Activated naive CD4-positive, alpha-beta T cell treated with Interleukin-2 at 50 U/mL for 16 hours (primary cell): ENCODE measurements around the gene FGD1.
"Not testable (repeated sequence)": the region's sequence is repeated elsewhere in the genome, so short reads cannot be mapped to it uniquely, and the experiment has no call there.

Experiments used
- DNase-seq: peaks from one replicate; pipeline ENCODE4 v3.0.0-alpha.2; 2020

Gene FGD1

DNA sequence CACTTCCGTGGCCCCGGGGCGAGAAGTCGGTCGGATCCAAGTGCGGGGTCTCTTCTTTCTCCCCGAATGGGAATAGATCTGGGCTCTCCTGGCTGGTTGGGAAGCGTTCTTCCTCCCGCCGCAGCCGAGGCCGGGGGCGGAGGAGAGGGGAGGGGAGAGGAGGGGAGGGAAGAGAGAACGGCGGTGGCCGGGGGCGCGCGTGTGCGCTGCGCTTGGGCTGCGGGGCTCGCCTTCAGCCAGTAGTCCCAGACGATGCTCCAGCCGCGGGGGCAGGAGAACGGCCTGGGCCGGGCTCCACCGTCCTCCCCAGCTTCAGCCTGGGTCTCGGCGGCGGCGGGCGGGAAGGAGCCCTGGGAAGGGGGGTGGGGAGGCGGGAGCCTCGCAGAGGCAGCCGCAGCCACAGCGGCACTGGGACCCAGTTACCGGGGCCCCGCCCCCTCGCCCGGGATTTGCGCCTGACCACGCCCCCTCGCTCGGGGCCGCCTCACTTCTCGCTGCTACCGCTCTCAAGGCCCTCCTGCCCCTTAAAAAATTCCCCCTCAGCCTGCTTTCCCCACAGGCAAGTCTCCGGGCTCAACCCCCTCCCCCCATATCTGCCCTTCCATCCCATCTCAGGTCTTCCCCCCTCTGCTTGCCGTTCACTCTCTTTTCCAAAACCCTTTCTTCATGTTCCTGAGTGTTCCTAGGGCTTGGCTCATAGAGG, at the start of gene FGD1:
Gene FGD1, minus strand, starts transcription at position 421 of the 703 bp plus-strand sequence. CDS start 802 bp downstream, outside the sequence.
- peak; percentile 44 for DNase-seq

DNA sequence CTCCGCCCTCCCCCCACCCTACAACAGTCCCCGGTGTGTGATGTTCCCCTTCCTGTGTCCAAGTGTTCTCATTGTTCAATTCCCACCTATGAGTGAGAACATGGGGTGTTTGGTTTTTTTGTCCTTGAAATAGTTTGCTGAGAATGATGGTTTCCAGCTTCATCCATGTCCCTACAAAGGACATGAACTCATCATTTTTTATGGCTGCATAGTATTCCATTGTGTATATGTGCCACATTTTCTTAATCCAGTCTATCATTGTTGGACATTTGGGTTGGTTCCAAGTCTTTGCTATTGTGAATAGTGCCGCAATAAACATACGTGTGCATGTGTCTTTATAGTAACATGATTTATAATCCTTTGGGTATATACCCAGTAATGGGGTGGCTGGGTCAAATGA, 46.2 kb upstream of the FGD1 start:
- not testable (repeated sequence) for DNase-seq

DNA sequence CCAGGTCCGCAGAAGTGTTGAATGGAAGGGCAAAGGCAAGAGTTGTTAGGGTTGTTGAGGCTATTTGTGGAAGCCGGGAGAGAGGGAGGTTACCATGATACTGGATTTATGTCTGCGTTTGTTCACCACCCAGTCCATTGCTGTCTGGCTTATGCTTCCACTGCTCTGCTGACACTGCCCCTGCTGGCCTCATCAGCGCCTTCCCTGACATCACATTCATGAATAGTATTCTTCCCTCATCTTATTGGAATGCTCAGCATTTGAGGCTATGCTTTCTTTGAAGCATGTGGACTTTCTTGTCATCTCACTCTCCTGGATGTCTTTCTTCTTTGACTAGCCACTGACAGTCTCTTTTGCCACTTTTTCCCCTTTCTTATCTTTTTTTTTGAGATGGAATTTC, 44.3 kb upstream of the FGD1 start:
- no peak for DNase-seq

DNA sequence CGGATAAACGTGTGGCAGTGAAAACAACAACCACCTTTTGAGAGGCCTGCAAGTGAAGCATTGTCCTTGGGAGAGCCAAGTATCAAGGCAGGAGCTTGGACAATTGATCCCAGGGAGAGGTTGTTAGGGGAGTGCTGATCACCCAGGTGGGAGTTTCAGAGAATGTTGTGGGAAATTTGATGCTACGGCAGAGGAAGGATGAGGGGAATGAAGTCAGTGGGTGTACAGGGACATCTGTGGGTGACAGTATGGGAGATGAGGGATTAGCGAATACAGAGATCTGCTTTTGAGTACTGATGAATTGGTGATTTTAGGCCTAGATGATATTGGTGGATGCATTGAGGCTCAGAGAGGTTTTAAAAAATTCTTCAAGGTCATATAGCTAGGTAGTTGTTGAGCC, 38.2 kb upstream of the FGD1 start:
- no peak for DNase-seq

DNA sequence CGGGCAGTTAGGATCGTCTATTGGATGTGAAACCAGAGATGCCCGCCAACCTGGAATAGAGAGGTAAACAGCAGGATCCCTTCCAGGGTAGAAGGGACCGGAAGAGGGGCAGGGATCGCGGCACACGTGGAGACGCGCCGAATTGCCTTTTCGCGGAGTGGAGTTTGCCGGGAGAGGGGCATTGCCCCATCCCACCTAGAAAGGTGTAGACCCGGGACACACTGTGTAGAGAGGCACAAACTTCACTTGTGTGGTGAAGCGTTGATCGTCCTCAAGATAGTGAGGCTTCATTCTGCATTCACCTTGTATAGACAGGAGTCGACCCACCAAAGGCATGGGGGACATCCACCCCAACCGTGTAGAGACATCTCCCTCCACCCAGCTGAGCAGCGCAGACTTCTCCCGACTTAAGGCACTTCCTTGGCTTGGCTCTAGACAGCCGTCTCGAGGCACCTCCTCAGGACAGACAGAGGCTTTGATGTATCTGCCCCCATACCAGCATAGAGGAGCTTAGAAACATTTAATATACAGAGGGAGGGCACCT, 34.4 kb upstream of the FGD1 start:
- peak; percentile 8 for DNase-seq

DNA sequence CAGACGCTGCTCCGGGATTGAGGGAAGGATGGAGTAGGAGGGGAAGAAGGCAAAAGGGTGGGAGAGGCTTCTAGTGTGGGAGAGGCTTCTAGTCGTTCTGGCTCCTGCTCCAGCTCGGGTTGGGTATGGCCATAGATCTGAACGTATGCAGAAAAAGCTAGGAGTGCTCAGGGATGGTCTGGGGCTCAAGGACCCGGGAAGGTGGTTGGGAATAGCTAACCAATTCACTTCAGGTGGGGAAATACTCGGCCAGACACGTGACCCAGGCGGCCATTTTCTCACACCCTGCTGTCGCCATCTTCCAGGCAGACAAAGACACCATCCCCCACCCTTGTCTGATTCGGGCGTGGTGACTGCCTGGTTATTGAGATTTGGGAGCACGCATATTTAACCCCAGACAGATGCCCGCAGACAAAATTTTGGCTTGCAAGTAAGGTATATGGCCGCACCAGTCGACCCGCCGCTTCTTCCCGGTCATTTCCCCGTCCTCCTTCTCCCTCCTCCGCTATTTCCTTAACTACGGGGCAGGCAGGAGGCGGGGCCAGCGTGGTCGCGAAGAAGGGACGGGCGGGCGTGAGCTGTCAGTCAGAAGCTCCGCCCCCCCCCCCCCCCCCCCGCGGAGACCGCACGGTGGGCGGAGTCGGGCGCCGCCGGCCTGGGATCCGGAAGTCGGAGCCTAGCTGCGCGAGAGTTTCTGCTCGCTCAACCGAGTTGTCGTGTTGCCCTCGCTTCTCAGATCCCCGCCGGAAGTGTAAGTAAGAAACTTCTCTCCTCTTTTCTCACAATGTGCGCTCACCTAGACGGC, 33.7 kb upstream of the FGD1 start, which contains the start of gene GNL3L:
Gene GNL3L, plus strand, starts transcription at position 668 of the 805 bp plus-strand sequence. CDS start 2,348 bp downstream, outside the sequence.
- peak; percentile 82 for DNase-seq

DNA sequence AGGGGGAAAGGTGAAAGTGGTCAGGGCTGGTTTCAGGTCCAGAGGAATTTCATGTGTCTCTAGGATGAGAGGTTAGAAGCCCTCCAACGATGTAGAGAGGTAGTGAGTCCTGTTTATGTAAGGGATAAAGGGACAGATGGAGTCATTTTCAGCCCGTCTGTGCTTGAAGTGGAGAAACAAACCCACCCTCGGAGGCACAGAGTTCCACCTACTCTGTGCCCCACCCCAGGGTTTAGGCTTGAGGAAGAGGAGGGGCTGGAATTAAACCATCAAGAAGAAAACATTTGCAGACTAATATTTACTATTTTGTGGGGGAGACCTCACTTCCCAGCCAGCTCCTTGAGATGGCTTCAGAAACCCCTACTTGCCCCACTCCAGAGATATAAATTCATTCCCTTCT, 33.1 kb upstream of the FGD1 start:
- DNase-seq, result no peak

DNA sequence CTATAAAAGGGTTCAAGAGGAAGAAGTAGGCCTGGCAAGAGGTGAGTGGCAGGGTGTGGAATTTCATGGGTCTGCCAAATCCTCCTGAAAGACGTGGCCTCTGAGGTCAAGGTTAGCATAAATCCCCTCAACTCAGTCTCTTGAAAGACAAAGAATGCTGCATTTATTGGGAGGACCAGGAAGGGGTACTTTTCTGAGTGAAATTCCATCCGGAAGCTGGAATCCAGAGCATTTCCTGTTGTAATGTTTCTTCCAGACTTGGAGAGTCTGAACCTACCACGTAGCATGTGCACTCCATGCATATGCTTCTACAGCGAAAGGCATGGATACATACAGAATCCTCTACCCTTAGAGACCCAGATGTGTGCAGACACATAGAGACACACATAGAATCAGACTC, 13.4 kb upstream of the FGD1 start:
- DNase-seq, result no peak

DNA sequence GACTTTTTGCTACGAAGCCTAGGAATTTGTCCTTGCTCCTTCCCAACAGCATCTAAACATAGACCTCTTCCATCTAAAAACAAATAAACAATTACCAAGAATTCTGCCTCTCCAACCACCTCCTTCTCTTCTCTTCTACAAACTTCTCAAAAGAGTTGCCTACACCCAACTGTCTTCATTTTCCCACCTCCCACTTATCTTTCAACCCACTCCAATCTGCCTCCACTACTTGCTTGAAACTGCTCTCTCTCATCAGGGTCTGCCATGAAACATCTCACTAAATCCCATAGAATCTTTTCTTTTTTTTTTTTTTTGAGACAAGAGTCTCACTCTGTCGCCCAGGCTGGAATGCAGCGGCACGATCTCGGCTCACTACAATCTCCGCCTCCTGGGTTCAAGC, 902 bp upstream of the FGD1 start:
- DNase-seq, result no peak

DNA sequence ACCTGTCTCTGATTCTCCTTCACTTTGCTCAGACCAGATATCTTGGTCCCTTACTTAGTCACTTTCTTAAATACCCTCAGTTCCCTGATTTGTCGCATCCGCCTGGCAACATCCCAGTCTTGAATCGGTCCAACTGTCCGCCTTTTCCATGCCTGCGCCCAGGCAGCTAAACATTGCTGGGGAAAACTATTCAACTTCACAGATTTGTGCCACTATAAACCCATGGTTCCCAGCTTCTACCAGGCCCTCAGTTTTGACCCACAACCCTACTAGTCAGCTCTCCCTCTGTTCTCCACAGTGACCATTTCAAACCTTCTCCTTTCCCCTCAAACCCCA, 451 bp upstream of the FGD1 start:
- DNase-seq, result no peak

DNA sequence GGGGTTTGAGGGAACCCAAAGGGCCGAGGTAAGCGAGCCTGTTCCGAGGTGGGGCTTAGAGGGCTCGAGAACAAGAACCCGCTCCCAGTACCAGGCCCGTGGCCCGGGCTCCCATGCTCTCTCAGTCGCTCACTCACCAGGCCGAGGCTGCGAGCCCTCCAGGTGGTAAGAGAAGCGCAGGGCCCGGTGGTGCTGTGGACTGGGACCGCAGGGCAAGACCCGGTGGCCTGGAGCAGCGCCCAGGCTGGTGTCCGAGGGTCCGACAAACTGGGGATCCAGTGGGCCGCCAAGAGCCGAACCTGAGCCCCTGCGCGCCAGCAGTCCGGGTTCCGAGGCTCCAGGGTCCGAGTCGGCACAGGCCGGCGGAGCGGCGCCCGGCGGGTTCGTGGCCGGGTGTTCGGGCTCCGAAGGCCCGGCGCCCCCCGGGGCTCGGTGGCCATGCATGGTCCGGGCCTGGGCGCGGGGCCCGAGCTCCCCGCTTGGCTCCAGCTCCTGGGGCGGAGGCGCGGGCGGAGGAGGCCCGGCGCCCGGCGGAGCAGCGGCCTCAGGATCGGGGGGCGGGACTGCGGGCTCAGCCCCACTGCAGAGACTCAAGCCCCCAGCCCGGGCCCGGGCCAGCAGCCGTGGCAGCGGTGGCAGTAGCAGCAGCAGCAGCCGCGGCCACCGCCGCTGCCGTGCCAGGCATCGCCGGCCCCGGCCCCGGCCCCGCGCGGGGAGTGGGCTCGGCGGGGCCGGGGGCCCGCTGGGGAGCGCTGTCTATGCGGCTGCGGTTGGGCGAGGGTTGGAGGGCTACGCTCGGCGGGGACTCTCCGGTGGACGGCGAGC, 833 bp downstream of the FGD1 start:
- DNase-seq, result no peak

DNA sequence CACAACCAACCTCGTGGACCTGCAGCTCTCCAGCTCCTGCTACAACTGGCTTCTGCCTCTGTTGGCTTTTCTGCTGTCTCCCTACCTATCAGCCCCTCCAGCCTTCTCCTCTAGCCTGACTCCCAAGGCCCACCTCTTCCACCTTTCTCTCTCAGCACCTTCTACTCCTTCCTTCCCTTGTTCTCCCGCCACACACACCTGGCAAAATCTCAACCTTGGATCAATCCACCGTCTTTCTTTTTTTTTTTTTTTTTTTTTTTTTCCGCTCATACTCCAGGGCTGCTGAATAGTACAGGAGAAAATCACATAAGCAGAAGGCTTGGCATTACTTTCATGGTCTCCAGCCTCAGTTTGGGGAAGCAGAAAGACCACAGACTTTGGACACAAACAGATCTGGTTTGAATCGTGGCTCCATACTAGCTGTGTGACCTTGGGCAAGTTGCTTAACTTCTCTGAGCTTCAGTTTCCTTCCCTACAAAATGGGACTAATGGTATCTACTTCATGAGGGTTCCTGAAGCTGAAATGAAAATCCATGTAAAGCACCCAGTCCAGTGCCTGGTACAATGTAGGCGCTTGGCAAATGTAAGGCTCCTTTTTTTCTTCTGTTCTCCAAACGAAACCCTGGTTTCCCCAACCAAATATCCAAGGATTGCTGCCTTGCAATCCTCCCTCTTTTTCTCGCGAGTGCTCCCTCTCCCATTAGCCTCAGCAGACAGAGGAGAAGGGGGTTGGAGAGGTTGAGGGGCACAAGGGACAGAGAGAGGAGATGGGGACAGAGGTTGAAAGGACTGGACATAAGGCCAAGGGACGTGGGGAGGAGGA, 1.7 kb downstream of the FGD1 start:
- DNase-seq, result no peak

DNA sequence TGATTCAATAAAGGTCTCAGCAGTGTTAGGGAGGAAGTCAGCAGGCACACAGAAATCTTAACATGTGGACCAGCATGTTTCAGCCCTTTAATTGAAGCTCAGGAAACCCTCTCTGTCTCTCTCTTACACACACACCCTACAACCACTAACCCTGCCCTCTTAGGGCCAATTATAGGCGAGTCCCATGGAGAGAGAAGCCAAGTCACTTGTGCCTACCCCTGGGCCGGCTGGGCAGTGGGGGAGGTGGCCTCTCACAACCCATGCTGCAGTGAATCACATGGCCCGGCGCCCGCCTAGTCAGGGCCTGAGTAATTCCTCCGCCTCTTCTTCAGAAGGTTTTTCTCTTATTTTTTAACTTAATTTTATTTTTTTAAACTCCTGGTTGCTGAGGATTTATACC, 3.7 kb downstream of the FGD1 start:
- DNase-seq, result no peak

DNA sequence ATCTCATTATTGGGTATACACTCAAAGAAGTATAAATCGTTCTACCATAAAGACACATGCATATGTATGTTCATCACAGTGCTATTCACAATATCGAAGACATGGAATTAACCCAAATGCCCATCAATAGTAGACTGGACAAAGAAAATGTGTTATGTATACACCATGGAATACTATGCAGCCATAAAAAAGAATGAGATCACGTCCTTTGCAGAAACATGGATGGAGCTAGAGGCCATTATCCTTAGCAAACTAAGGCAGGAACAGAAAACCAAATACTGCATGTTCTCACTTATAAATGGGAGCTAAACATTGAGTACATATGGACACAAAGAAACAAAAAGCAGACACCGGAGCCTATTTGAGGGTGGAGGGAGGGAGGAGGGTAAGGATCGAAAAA, 6.2 kb downstream of the FGD1 start:
- not testable (repeated sequence) for DNase-seq

DNA sequence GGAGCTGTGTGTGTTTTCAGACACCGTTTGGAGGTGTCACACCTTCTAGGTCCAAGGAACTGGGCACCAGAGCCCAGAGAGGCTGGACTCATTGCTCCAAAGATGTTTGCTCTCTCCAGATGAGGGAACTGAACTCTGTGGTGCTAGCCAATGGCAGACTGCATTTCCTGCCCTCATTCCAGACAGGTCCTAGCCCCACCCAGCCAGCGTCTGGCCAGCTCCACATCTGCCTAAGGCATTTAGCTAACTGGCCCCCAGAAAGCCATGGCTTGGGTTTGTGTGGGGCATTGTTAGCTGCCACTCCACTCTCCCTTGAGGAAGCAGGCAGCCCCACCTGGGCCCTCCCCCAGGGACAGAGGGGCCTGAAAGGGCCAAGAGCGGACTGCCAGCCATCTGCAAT, 11.4 kb downstream of the FGD1 start:
- no peak for DNase-seq

DNA sequence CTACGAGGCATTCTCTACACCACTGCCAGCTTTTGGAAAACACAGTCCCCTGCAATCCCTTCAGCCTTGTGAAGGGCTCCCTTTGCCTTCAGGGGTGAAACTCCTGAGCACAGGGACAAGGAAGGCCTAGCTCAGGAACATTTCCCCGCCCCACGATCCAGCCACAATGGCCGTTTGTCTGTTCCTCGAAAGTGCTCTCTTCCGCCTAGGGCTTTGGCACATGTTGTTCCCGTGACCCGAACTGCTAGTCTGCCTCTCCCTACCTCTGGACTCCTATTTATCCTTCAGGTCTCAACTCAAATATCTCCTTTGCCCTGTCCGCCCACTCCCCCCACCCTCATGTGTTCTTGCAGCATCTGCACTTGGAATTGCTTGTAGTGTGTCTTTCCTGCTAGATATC, 12.1 kb downstream of the FGD1 start:
- no peak for DNase-seq

DNA sequence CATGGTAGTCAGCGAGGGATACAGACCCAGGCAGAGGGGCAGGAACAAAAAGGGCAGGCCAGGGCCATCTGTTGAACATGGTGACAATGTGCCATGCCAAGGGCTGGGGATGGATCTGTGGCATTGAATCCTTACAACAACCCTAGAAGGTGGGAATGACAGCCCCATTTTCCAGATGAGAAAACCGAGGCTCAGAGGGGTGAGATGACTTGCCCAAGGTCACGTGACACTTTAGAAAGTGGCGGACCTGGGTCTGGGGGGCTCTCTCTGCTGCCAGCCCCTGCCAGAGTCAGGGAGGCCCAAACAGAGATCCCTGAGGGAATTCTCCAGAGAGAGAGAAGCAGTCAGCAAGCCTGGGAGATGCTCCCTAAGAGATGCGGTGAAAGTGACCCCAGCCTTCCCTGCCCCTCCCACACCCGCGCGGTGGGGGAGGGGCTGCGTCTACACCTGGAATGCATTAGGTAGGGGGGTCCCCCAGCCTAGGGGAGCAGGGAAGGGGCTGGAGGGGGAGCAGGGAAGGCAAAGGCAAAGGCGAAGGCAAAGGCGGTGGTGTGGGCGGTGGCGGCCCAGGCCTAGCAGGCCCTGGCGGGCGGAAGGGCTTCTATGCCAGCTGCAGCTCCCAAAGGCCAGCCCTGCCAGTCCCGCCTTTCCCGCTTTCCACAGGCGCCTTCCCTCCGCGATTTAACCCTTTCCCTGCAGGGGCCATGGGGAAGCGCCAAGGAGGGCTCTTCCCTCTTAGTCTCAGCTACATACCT, 13.0 kb downstream of the FGD1 start:
- DNase-seq, result no peak

DNA sequence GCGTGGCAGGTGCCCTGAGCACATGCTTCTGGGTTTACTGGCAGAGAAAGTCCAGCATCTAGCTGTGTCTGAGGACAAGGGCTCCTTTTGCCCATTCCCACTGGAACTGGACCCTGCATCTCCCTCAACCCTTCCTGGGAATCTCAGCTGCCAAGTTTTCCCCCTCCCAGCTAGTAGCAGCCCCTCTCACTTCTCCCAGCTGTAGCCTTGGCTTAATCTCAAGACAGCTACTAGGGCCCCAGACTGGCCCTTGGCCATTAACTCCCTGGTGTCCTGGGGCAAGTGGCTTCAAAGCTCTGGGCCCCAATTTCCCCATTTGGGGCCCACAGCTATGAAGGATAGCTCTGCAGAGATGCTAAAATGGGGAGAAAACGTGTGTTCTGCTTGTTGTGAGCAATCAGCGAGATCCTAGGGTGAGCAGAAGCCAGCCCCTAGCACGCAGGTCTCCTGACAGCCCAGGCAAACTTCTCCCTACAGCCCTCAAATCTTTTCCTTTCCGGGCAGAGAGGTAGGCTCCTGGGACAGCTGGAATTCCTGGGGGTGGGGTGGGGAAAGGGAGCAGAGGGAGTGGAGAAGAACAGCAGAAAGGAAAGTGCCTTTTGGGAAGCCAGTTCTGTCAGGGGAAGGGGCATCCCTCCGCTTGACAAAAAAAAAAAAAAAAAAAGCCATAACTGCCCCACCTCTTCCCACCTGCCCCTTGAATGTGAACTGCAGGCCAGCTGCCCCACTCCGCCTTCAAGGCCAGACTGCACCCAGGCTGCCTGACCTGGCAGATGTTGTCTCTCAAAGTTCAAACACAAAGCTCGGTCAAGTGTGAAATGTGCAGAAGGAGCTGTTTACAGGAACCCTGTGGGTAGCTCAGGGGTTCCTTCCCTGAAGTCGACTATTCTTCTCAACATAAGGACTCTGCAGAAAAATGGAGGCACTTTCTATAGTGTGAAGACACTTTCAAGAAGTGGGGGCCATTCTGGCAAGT, 16.6 kb downstream of the FGD1 start:
- DNase-seq, result no peak

DNA sequence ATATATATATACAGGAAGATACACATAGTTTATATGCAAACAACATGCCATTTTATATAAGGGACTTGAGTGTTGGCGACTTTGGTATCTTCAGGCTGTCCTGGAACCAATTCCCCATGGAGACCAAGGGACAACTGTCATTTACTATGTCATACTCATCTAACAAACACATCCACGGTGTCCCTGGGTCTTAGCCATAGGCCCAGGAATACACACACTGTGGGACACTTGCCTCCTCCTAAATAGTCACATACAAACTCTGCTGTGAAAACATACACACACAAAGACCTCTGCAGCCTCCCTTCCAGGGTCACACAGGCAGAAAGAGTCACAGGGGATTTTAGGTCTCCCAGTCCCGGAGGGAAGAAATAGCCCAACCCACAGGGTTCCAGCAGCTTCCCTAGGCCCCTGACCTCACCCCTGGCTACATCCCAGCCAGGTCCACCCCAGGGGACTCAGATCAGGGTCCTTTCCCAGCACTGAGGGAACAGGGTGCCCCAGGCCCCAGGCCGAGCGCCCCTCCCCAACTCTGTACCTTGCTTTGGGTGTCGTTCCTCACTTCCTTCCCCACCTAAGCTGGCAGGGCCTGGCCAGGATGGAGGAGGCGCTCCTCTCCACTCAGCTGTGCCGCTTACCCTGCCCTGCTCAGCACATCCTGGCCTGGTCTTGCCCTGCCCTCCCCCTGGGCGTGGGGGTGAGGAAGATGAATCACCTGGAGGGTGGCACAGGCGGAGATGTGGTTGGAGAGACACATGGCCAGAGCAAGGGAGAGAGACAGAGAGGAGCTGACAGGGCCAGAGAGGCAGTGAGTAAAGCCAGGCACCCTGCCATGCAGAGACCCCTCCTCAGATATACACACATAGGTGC, 21.8 kb downstream of the FGD1 start:
- no peak for DNase-seq
